ENCODE results near the gene FAM124B. TPM values are rescaled to one million over a fixed set of nuclear protein-coding genes. Genes with fewer than 3 reads are reported as not detected.
A peak's percentile ranks its signal among the peaks of the same experiment; 100 is the strongest.
"Not testable (repeated sequence)": the region's sequence is repeated elsewhere in the genome, so short reads cannot be mapped to it uniquely, and the experiment has no call there.

FAM124B gene
- total and polyA plus RNA-seq, 2 experiments from 2014 or later: 0.17 TPM; not detected in 1

DNA sequence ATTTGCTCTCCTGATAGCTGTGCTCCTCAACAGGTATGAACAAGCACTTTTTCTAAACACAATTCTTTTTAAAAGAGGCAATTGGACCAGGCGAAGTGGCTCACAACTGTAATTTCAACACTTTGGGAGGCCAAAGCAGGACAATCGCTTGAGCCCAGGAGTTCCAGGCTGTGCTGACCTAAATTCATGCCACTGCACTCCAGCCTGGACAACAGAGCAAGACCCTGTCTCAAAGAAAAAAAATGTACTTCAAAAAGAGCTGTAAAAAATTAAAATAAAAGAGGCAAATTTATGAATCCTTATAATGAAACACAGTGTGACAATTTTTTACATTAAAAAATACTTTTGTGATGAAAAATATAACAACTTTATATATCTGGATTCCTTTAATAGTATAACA is 1.8 kb upstream of the FAM124B start:
- no peak for DNase-seq (ENCODE audit: low spot score)
- Histone ChIP-seq H3K4me2 (no peak overlapping the region), H3K27ac (no peak overlapping the region), H3K4me1 (ENCODE audit: insufficient read depth) (no peaks in the 10 kb centered on the region), H2AFZ (no peak overlapping the region), H4K20me1 (ENCODE audit: insufficient read depth, poor library complexity, severe bottlenecking) (no peaks in the 10 kb centered on the region), H3K9me3 (ENCODE audit: low read depth) (no peaks in the 10 kb centered on the region), H3K9me2 (replicated peaks; ENCODE audit: insufficient read depth) (no peaks in the 10 kb centered on the region), H3K79me2 (no peaks in the 10 kb centered on the region), H3K4me3 (no peak overlapping the region), H3K36me3 (replicated peaks; ENCODE audit: insufficient read depth, low read depth) (no peaks in the 10 kb centered on the region), H3K27me3 (no peaks in the 10 kb centered on the region)
- no peak for TF ChIP-seq EZH2 (IDR thresholded peaks at IDR 0.05; ENCODE audit: borderline replicate concordance)
- TF ChIP-seq, protein P1, sequence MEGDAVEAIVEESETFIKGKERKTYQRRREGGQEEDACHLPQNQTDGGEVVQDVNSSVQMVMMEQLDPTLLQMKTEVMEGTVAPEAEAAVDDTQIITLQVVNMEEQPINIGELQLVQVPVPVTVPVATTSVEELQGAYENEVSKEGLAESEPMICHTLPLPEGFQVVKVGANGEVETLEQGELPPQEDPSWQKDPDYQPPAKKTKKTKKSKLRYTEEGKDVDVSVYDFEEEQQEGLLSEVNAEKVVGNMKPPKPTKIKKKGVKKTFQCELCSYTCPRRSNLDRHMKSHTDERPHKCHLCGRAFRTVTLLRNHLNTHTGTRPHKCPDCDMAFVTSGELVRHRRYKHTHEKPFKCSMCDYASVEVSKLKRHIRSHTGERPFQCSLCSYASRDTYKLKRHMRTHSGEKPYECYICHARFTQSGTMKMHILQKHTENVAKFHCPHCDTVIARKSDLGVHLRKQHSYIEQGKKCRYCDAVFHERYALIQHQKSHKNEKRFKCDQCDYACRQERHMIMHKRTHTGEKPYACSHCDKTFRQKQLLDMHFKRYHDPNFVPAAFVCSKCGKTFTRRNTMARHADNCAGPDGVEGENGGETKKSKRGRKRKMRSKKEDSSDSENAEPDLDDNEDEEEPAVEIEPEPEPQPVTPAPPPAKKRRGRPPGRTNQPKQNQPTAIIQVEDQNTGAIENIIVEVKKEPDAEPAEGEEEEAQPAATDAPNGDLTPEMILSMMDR (IDR thresholded peaks at IDR 0.05; ENCODE audit: poor library complexity): no peak
- no peak for TF ChIP-seq EZH2phosphoT487 (IDR thresholded peaks at IDR 0.05; ENCODE audit: low read depth, severe bottlenecking, unreplicated experiment)
- 73% methylated on average over 2 of the region's 2 CpGs for WGBS (ENCODE audit: low lambda C conversion rate, missing lambda C conversion rate)

DNA sequence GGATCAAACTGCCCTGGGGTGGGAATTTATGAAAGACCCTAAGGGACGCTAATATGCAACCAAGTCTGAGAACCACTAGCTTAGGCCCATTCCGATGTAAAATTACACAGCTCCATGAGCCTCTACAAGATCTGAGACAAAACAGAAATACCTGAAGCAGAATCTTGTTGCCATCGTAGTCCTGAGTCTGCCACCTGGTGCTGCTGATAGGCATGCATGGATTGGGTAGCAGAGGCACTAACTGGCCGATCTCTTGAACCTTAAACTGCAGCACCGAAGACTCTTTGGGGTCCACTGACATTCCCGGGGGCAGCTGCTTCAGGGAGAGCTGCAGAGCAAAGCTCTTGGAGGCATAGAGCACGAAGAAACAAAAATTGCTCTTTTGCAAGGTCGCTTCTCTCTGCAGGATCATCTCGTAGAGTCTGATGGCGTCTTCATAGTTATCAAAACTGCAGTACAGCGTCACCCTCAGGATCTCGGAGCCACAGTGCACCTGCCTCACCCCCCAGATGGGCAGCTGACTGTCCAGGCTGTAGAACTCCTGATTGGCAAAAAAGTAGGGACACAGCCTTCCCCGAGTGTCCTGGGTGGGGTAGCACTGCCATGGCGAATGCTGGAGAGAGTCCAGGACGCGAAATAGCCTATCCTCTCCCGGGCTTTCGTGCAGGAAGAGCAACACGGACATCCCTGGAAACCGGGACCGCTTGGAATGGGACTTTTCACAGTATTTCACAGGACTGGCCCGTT is 848 bp downstream of the FAM124B start:
- H3K9me2 ChIP-seq (replicated peaks; ENCODE audit: insufficient read depth): no peaks in the 10 kb centered on the region
- H3K36me3 ChIP-seq (replicated peaks; ENCODE audit: insufficient read depth, low read depth): no peaks in the 10 kb centered on the region
- no peaks in the 10 kb centered on the region for H3K4me1 ChIP-seq (ENCODE audit: insufficient read depth)
- no peak overlapping the region for H3K4me3 ChIP-seq
- no peaks in the 10 kb centered on the region for H3K27me3 ChIP-seq
- 97% methylated on average over 22 of the region's 22 CpGs for WGBS (ENCODE audit: low lambda C conversion rate, missing lambda C conversion rate)
- no peaks in the 10 kb centered on the region for H3K9me3 ChIP-seq (ENCODE audit: low read depth)
- no peak overlapping the region for H3K4me2 ChIP-seq
- DNase-seq (ENCODE audit: low spot score): no peak
- H2AFZ ChIP-seq: no peak overlapping the region
- H3K27ac ChIP-seq: no peak overlapping the region
- H4K20me1 ChIP-seq (ENCODE audit: insufficient read depth, poor library complexity, severe bottlenecking): no peaks in the 10 kb centered on the region
- no peaks in the 10 kb centered on the region for H3K79me2 ChIP-seq
- TF ChIP-seq, protein P1 (IDR thresholded peaks at IDR 0.05; ENCODE audit: poor library complexity): no peak
- TF ChIP-seq EZH2 (IDR thresholded peaks at IDR 0.05; ENCODE audit: borderline replicate concordance) (no peak), EZH2phosphoT487 (IDR thresholded peaks at IDR 0.05; ENCODE audit: low read depth, severe bottlenecking, unreplicated experiment) (no peak)

DNA sequence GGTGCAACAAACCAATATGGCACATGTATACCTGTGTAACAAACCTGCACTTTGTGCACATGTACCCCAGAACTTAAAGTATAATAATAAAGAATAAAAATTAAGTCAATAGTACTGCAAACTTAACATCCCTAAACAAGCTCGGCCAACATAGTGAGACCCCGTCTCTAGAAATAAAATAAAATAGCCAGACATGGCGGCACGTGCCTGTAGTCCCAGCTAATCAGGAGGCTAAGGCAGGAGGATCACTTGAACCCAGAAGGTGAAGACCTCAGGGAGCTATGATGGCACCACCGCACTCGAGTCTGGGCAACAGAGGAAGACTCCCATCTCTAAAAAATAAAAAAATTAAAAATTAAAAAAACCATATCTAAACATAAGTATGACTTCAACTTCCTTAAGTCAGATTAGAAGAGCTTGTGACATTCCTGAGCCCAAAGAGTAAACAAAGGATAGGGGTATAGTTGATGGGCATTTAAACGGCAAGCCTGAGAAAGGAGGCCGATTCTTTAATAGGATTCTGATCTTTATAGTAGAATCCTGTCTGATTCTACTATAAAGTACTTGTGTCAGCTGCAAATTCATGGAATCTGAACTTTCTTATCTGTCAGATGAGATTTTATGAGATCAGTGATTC is 1.6 kb downstream of the FAM124B start:
- H3K27ac ChIP-seq: no peak overlapping the region
- no peaks in the 10 kb centered on the region for H3K9me2 ChIP-seq (replicated peaks; ENCODE audit: insufficient read depth)
- no peak overlapping the region for H2AFZ ChIP-seq
- H3K9me3 ChIP-seq (ENCODE audit: low read depth): no peaks in the 10 kb centered on the region
- no peak overlapping the region for H3K4me3 ChIP-seq
- TF ChIP-seq EZH2phosphoT487 (IDR thresholded peaks at IDR 0.05; ENCODE audit: low read depth, severe bottlenecking, unreplicated experiment): no peak
- no peak for DNase-seq (ENCODE audit: low spot score)
- no peaks in the 10 kb centered on the region for H3K36me3 ChIP-seq (replicated peaks; ENCODE audit: insufficient read depth, low read depth)
- 86% methylated on average over 8 of the region's 8 CpGs for WGBS (ENCODE audit: low lambda C conversion rate, missing lambda C conversion rate)
- no peaks in the 10 kb centered on the region for H3K27me3 ChIP-seq
- no peaks in the 10 kb centered on the region for H3K4me1 ChIP-seq (ENCODE audit: insufficient read depth)
- H3K4me2 ChIP-seq: no peak overlapping the region
- no peaks in the 10 kb centered on the region for H3K79me2 ChIP-seq
- H4K20me1 ChIP-seq (ENCODE audit: insufficient read depth, poor library complexity, severe bottlenecking): no peaks in the 10 kb centered on the region

DNA sequence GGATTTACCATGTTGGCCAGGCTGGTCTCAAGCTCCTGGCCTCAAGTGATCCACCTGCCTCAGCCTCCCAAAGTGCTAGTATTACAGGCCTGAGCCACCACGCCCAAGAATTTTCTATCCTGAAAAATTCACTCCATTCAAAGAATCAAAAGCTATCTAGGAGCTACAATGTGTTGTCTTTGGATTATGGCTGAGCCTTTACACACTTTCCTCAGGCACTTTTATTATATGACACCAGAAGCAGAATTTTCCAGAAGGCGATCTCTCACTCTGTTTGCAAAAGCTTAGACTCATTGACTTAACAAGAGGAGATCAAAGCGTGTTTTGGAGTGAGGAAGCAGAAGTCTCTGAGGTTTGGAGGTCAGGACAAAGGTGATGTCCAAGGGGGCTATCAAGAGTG is 3.6 kb downstream of the FAM124B start:
- Histone ChIP-seq H3K27me3 (no peaks in the 10 kb centered on the region), H4K20me1 (ENCODE audit: insufficient read depth, poor library complexity, severe bottlenecking) (no peaks in the 10 kb centered on the region), H3K36me3 (replicated peaks; ENCODE audit: insufficient read depth, low read depth) (no peaks in the 10 kb centered on the region), H3K4me3 (no peak overlapping the region), H3K4me1 (ENCODE audit: insufficient read depth) (no peaks in the 10 kb centered on the region), H3K4me2 (no peak overlapping the region), H2AFZ (no peak overlapping the region), H3K27ac (no peak overlapping the region), H3K9me2 (replicated peaks; ENCODE audit: insufficient read depth) (no peaks in the 10 kb centered on the region), H3K9me3 (ENCODE audit: low read depth) (no peaks in the 10 kb centered on the region), H3K79me2 (no peaks in the 10 kb centered on the region)
- DNase-seq (ENCODE audit: low spot score): no peak
- TF ChIP-seq, protein P1 (IDR thresholded peaks at IDR 0.05; ENCODE audit: poor library complexity): no peak
- TF ChIP-seq EZH2 (IDR thresholded peaks at IDR 0.05; ENCODE audit: borderline replicate concordance) (no peak), EZH2phosphoT487 (IDR thresholded peaks at IDR 0.05; ENCODE audit: low read depth, severe bottlenecking, unreplicated experiment) (peak; percentile 97)
- WGBS (ENCODE audit: low lambda C conversion rate, missing lambda C conversion rate): 76% methylated on average over 3 of the region's 3 CpGs

DNA sequence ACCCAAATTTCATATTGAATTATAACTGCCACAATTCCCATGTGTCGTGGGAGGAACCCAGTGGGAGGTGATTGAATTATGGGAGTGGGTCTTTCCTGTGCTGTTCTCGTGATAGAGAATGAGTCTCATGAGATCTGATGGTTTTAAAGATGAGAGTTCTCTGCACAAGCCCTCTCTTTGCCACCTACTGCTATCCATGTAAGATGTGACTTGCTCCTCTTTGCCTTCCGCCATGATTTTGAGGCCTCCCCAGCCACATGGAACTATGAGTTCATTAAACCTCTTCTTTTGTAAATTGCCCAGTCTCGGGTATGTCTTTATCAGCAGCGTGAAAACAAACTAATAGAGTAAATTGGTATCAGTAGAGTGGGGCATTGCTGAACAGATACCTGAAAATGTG is 4.8 kb downstream of the FAM124B start:
- not testable (repeated sequence) for H3K9me2 ChIP-seq (replicated peaks; ENCODE audit: insufficient read depth); H3K9me3 ChIP-seq (ENCODE audit: low read depth); H3K4me1 ChIP-seq (ENCODE audit: insufficient read depth); DNase-seq (ENCODE audit: low spot score); H3K4me3 ChIP-seq; H3K27me3 ChIP-seq; H3K4me2 ChIP-seq; H4K20me1 ChIP-seq (ENCODE audit: insufficient read depth, poor library complexity, severe bottlenecking); H3K79me2 ChIP-seq; H3K27ac ChIP-seq; H2AFZ ChIP-seq; H3K36me3 ChIP-seq (replicated peaks; ENCODE audit: insufficient read depth, low read depth)
- WGBS (ENCODE audit: low lambda C conversion rate, missing lambda C conversion rate): 93% methylated on average over 5 of the region's 5 CpGs
